NCI-H1694 treated with DMSO at 0.1 percent for 48 hours (cell line): ENCODE results near the gene MEGF6.

Experiments
- DNase-seq: peaks from one replicate; lab custom pipeline; 2025; lab: John Stamatoyannopoulos, UW

MEGF6 gene

DNA sequence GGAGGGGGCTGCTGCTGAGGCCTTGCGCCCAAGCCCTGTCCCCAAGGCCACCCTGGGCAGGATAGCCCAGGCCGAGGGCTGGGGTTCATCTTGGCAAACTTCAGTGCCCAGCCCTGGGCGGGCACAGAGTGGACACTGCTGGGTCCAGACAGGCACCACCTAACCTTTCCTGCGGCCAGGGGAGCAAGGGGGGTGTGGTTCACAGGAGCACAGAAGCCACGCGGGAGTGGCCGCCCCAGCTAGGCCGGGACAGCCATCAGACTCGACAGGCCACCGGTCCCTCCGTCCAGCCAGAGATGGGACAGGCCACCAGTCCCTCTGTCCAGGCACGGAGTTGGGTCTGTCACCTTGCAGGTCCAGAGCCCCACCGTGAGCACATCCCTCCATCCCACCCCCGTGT is 127.9 kb downstream of the MEGF6 start:
- no peak for DNase-seq

DNA sequence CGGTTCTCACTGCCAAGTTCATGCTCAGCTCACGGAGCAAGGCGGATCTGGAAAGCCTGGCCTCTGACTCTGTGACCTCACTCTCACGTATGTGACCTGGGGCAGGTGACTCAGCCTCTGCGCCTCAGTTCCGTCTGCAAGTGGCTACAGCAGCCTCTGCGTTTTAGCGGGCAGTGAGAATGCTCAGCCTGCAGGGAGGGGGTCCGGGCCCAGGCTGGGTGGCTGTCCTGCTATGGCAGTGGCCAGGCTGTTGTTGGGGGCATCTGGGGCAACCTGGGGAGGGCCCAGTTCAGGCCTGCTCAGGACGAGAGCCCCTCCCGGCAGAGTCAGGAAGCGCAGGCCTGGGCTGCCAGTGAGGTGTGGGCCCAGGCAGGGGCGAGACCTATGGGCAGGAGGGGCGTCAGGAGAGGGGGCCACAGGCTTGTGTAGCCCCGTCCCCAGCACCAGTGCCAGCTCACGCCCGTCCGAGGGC is 128.9 kb downstream of the MEGF6 start:
- no peak for DNase-seq

DNA sequence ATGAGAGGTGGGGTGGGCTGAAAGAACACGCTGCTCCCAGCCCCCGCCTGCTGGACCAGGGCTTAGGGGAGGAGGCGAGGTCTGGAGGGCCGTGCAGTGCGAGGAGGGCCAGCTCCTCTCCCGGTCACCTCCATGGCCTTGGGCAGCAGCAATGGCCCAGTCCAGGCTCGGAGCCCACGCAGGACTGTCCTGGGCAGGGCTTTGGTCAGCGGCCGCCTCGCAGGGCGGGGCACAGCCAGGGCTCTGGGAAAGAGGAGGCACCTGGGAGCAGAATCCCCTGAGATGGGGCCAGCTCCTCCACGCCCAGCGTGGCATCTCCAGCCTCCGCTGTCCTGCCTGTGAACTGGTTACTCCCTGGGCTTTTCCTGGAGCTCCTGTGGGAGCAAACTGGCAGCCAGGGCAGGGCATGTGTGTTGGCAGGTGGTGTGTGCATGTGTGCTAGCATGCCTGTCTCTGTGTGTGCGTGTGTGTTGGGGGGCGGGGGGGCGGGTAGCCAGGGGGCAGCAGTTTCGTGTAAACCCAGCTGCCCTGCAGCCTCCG is 129.4 kb downstream of the MEGF6 start:
- no peak for DNase-seq

DNA sequence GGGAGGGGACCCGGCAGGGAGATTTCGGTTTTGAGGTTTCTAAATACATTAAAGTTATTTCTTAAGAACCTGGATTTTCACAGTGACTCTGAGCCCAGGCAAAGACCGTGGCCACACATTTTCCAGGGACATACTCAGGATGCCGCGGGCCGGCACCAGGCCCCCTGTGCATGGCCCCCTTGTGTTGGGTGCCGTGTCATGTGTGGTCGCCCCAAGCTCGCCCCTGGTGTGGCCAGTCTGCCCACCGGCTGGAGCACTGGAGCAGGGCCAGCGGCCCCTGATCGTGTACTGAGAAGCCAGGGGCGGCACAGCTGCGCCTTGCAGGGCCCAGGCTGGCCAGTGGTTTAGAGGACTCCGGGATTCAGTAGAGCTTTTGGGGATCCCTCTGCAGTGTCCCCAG is 130.3 kb downstream of the MEGF6 start:
- no peak for DNase-seq

DNA sequence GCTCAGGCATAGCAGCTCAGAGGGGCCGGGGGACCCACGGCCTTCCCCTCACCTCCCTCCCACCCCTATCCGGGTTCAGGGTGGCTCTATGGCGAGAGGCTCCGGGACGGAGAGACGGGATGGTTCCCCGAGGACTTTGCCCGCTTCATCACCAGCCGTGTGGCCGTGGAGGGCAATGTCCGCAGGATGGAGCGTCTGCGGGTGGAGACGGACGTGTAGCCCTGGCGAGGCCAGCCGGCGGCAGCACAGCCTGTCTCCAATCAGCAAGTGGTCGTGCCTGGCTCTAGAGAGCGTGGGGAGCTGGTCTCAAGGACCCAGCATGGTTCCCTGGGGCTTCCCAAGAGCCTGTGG is 131.0 kb downstream of the MEGF6 start:
- no peak for DNase-seq

DNA sequence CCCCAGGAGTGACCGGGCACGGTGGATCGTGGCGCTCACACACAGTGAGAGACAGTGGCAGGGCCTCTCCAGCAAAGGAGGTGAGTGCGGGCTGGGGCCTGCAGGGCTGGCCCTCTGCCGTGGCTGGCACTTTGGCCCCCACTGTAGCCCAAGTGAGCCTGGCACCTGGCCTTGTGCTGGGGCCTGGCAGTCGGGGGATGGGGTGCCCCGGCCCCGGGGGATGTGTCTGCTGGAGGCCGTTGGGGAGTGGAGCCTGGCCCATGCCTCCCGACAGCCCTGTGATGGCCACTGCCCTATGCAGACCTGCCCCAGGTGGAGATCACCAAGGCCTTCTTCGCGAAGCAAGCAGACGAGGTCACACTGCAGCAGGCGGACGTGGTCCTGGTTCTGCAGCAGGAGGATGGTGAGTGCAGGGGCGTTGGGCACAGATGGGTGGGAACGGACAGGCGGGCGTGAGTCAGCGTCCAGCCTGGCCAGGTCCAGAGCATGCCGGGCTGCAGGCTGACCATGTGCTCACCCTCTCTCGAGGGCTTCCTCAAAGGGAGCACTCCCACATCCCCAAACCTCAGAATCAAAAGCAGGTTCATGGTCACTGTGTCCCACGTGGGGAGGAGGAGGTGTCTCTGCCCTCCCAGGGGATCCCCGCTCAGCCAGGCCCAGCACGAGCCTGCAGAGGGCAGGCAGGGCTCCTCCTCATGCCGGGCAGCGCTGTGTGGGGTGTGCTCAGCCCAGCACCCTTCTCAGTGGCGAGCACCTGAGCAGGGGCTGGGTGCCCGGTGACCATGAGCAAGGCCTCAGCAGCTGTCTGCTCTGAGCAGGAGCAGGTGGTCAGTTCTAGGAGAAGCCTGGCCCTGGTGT is 131.6 kb downstream of the MEGF6 start:
- DNase-seq, result no peak

DNA sequence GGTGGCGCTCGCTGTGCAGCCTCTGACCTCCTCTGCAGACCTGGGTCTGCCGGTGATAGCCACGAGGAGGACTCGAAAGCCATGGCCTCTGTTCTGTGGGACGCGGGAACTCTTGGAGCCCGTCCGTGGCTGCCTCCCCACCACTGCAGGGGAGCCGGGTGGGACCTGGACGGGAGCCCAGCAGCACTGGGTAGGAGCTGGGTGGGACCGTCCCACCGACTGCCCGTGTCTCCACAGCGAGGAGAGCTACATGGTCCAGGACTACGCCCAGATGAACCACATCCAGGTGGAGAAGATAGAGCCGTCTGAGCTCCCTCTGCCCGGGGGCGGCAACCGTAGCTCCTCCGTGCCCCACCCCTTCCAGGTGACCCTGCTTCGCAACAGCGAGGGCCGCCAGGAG is 133.1 kb downstream of the MEGF6 start:
- DNase-seq, result no peak

DNA sequence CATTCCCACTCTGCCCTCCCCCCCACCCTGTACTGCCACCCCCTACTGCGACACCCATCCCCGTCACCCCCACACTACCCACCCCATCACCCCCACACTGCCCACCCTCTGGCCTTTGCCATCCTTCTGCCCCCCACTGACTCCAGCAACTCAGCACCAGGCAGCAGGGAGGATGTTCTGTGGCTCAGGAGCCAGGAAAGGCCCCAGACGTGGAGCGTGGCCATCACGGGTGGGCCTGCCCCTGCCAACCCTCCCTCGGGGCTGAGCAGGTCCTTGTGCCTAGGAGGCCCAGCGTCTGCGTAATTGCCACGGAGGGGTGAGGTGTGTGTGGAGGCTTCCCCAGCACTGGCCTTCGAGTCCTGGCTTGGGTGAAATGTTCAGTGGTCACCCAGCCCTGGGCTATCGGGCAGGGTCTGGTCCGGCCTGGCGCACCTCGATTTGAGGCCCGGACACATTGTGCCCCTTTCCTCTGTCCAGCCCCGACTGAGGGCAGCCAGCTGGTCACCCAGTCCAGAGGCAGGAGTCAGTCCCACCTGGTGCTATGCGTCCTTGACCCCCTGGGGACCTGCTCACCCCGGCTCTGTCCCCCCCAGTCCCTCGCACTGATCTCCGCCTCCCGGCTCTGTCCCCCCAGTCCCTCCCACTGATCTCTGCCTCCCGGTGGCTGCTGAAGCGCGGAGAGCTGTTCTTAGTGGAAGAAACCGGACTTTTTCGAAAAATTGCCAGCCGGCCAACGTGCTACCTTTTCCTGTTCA is 133.9 kb downstream of the MEGF6 start:
- DNase-seq, result no peak

DNA sequence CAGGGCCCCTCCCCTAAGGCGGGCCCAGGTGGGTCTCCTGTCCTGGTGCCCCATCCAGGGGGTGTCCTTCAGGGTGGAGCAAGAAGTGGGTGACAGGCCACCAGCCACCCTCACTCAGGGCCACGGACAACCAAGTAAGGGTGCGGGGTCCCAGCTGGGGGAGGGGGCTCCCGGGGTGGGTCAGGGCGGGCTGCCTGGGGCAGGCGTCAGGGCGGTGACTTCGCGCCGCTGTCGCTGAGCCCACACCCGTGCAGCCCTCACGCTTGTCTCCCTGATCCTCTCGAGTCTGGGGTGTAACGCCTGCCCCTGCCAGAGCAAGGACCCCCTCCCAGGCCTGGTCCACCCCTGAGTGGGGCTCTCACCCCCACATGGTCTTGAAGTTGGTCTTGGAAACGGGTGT is 134.6 kb downstream of the MEGF6 start:
- no peak for DNase-seq

DNA sequence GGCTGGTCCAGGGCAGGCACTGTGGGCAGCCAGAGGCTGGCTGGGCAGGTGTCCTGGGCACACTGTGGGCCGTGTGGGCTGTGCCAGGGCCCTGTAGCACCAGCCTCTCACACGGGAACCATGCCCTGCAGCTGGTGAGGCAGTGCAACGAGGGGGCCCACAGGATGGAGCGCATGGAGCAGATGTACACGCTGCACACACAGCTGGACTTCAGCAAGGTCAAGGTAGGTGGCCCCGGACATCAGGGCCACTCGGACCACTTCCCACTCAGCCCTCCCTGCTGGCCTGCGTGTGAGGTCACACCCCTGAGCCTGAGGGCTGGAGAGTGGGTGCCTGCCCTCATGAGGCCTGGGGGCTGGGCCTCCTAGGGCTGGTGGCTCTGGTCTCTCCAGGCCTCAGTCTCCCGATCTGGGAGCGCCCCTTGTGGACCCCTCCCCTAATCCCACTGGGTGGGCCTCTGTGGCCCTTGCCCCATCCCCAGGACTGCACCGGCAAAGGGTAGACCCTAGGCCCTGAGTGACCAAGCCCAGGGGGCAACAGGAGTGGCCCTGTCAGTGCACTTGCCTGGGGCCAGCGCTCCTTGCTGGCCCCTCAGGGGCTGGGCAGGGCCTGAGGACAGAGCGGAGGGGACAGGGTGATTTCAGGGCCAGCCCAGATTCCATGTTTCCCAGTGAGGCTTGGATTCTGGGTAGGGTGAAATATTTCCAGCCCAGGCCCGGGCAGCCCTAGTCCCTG is 135.3 kb downstream of the MEGF6 start:
- no peak for DNase-seq

DNA sequence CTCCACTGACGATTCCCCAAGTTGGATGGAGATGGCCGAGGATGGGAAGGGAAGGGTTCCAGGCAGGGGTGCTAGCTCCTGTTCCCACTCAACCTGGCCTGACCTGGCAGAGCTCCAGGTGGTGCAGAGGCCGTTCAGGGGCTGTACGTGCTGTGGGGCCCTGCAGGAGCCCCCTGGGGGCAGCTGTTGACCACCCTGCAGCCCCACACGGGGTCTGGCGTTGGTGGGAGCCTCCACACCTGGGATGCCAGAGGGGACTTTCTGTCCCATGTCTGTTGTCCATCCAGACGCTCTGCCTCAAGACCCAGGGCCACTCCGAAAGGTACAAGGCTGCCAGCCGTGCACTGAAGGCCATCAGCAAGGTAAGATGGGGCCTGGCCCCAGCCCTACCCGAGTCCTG is 136.9 kb downstream of the MEGF6 start:
- no peak for DNase-seq

DNA sequence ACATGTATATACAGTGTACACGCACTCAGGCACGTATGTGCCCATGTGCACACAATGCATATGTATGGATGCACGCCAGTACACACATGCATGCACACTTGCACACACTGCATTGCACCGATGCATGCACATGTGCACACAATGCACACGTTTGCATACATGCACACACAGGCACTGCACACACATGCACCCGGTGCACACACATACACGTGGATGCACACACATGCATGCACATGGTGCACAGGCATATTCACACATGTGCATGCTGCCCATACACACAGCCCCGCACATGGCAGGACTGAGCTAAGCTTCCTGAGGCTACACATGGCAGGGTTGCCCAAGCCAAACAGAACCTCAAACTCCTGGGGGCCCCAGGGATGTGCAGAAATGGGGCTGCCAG is 137.3 kb downstream of the MEGF6 start:
- no peak for DNase-seq

DNA sequence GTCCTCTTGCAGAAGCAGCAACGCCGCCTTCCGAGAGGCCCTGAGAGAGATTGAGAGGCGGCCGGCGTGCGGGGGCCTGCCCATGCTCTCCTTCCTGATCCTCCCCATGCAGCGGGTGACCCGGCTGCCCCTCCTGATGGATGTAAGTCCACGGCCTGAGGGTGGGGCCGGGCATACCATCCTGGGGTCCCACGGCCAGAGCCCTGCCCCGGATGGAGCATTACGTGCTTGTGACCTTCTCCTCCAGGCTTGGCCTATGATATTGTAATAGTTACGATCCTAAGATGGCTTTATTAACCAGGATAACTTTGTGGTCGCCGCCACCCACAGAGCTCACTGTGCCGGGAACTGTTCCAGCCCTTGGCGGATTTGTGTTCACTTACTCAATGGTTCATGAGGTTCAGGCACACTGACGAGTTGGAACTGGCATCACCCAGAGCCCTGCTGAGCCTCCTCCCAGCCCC is 137.9 kb downstream of the MEGF6 start:
- DNase-seq, result no peak

DNA sequence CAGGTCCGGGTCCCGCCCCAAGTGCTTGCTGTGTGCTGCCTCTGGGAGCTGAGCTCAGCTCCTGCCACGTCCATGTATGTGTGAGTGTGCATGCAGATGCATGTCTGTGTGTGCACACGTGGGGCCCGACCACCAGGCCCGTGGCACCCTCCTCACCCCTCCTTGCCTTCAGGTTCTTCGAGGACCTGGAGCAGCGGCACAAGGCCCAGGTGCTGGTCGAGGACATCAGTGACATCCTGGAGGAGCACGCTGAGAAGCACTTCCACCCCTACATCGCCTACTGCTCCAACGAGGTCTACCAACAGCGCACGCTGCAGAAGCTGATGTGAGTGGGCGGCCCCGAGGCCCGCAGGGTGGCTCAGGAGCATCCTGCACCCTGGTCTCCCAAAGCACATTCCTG is 138.4 kb downstream of the MEGF6 start:
- no peak for DNase-seq

DNA sequence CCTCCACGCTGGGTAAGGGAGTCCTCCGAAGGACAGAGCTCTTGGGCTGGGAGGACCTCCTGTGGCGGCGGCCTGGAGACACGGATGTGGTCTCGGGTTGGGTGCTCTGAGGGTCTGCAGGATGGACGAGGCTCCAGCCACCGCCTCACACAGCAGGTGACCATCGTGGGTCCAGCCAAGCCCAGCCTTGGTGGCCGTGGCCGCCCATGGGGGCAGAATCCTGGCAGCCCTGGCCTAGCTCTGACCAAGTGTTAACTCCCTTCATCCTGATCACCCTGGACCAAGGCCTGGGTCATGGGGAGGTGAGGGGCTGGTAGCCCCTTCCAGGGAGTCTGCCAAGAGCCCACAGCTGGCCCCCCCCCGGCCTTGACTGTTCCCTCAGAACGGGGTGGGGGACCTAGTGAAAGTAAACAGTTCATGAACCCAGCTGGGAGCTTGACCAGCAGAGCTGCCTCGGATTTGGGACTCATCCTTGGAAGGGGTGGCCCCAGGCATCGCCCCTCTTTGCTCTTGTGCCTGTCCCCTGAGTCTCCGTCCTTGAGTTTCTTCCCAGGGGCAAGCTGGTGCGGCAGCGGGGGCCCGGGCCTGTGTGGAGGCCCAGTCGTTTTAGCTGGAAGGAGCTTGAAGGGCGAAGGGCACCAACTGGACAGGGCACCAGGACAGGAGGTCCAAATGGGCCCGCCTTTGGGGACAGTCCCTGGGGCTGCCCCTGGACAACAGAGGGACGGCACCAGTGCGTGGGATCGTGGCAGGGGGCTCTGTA is 139.0 kb downstream of the MEGF6 start:
- no peak for DNase-seq

DNA sequence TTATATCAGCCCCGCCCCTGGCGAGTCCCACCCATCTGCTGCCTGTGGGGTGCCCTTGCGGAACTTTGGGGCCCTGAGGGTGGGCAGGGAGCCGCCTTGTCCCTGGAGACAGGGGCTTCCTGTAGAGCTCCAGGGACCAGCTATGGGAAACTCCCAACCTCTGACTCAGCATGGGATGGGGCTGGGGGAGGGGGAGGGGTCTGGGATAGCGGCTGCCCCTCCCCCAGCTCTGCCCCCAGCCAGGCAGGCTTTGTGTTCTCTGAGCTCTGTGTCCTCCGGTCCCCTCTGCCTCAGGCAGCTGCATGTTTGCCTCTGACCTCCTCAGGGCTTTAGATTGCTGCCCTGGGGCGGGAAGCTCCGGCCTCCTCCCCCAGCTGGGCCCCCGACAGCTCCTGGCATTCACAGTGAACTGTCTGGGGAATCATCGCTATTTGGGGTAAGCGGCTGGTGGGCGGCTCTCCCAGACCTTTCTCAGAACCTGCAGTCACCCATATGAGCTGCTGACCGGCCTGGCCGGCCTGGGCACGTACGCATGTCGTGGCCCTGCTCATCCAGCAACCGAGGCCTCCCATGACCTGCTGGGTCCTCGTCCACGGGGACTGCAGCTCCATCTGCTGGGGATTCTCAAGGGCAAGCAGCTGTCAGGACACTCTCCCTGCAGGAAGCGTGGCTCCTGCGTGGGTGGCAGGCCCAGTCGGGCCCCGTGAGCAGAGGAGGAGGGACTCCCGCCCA is 139.8 kb downstream of the MEGF6 start:
- DNase-seq, result no peak

DNA sequence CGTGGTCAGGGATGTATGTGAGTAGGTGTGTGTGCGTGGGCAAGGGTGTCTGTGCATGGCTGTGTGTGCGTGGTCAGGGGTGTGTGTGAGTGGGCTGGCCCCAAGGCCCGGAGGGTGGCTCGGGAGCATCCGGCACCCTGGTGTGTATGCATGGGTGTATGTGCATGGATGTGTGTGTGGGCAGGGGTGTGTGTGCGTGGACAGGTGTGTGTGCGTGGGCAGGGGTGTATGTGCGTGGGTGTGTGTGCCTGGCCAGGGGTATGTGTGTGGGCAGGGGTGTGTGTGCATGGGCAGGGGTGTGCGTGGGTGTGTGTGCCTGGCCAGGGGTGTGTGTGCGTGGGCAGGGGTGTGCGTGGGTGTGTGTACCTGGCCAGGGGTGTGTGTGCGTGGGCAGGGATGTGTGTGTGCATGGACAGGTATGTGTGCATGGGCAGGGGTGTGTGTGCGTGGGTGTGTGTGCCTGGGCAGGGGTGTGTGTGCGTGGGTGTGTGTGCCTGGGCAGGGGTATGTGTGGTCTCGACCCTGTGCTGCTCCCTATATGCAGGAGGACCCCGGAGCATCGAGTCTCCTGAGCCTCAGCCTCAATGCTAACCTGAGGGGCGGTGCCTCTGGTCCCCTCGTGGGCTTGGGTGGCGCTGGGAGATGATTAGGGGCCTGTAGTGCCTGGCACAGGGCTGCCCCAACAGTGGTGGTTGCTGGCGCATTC is 140.5 kb downstream of the MEGF6 start:
- DNase-seq, result no peak

DNA sequence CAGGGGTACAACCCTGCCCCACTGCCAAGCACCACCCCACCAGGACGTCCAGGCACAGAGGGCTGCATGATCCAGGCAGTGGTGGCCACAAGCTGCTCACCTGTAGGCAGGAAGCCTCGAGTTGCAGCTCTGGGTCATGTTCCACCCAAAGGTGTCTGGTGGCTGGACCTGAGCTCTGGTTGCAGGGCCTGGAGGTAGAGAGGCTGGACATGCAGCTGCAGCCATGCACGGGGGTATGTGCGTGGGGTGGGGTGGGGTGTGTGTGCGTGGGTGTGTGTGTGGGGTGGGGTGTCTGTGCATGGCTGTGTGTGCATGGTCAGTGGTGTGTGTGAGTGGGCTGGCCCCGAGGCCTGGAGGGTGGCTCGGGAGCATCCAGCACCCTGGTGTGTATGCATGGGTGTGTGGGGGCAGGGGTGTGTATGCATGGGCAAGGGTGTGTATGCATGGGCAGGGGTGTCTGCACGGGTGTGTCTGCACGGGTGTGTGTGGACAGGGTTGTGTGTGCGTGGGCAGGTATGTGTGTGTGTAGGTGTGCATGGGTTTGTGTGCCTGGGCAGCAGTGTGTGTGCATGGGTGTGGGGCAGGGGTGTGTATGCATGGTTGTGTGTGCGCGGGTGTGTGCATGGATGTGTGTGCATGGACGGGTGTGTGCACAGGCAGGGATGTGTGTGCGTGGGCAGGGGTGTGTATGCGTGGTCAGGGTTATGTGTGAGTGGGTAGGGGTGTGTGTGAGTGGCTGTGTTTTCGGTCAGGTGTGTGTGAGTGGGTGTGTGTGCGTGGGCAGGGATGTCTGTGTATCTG is 141.3 kb downstream of the MEGF6 start:
- DNase-seq, result no peak

DNA sequence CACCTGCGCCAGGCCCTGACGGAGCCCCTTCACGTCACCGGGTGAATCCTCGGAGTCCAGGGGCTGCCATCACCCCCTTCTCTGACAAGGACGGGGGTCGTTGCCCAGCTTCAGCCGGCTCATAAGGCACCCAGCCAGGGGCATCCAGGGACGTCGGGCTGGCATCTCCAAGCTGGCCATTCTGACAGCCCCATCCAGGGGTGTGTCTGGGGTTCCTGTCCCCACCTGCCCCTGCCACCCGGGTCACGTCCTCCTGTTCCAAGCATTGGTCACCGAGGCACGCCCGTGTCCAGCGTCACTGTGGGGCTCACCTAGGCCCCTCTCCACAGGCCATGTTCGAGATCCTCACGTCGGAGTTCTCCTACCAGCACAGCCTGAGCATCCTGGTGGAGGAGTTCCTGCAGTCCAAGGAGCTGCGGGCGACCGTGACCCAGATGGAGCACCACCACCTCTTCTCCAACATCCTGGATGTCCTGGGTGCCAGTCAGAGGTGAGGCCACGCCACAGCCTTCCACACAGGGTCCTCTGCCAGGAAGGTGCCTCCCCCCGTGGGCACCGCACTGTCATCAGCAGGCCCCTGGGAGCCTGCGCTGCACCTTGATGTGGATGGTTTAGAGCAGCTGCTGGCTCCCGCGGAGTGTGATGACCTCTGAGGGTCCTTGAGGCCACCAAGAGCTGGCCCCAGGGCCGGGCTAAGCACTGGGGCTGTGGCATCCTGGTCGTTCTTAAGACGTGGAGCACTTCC is 142.0 kb downstream of the MEGF6 start:
- no peak for DNase-seq
